ENCODE results near the gene CYP21A2. TPM values are rescaled to one million over a fixed set of nuclear protein-coding genes. Genes with fewer than 3 reads are reported as not detected.
A peak's percentile ranks its signal among the peaks of the same experiment; 100 is the strongest.
"Not testable (repeated sequence)": the region's sequence is repeated elsewhere in the genome, so short reads cannot be mapped to it uniquely, and the experiment has no call there.

Gene CYP21A2
- total RNA-seq, 1 donor from 2014 or later = not detected

GRCh38 chr6:32053314-32053713 is 15.1 kb downstream of the CYP21A2 start:
- not testable (repeated sequence) for H3K79me2 ChIP-seq (ENCODE audit: low read depth); H4K20me1 ChIP-seq (ENCODE audit: low read depth); H3K4me2 ChIP-seq; H3K27me3 Mint-ChIP-seq (ENCODE audit: insufficient read depth, low read depth); H3K27ac Mint-ChIP-seq; H3K4me3 Mint-ChIP-seq; H3F3A ChIP-seq (ENCODE audit: low read depth); H3K27me3 ChIP-seq; H3K4me3 ChIP-seq; DNase-seq (ENCODE audit: low spot score); H3K9ac ChIP-seq; H3K9me3 ChIP-seq (ENCODE audit: low read depth); H3K9me3 Mint-ChIP-seq; H3K36me3 ChIP-seq; H2AFZ ChIP-seq (replicated peaks); H3K4me1 ChIP-seq; H3K27ac ChIP-seq; H3K36me3 Mint-ChIP-seq
- peaks cover 12% of the 10 kb centered on the region for H3K4me1 Mint-ChIP-seq

- not testable (repeated sequence) for H3K4me3 Mint-ChIP-seq; DNase-seq (ENCODE audit: low spot score); H3K36me3 ChIP-seq; H3K4me3 ChIP-seq; H3K9ac ChIP-seq; H3F3A ChIP-seq (ENCODE audit: low read depth); H3K9me3 ChIP-seq (ENCODE audit: low read depth); H3K4me1 ChIP-seq; H3K4me2 ChIP-seq; H3K9me3 Mint-ChIP-seq; H4K20me1 ChIP-seq (ENCODE audit: low read depth); H3K27me3 ChIP-seq; H3K27ac ChIP-seq; H3K36me3 Mint-ChIP-seq; H2AFZ ChIP-seq (replicated peaks); H3K79me2 ChIP-seq (ENCODE audit: low read depth)
- Mint-ChIP-seq H3K27me3 (ENCODE audit: insufficient read depth, low read depth) (peaks cover 13% of the 10 kb centered on the region), H3K4me1 (peaks cover 13% of the 10 kb centered on the region), H3K27ac (peak overlapping the region; percentile 5)
Measured at GRCh38 chr6:32055756-32056155, 17.5 kb downstream of the CYP21A2 start.

GRCh38 chr6:32056254-32056653 is 18.0 kb downstream of the CYP21A2 start:
- peaks cover 13% of the 10 kb centered on the region for H3K4me1 Mint-ChIP-seq

GRCh38 chr6:32057966-32058365 is 19.8 kb downstream of the CYP21A2 start:
- no peaks in the 10 kb centered on the region for H3F3A ChIP-seq (ENCODE audit: low read depth)
- Mint-ChIP-seq H3K9me3 (no peaks in the 10 kb centered on the region), H3K27ac (no peak overlapping the region), H3K4me3 (no peak overlapping the region), H3K4me1 (peaks cover 13% of the 10 kb centered on the region), H3K36me3 (no peaks in the 10 kb centered on the region), H3K27me3 (ENCODE audit: insufficient read depth, low read depth) (peaks cover 8% of the 10 kb centered on the region)
- no peaks in the 10 kb centered on the region for H4K20me1 ChIP-seq (ENCODE audit: low read depth)
- no peaks in the 10 kb centered on the region for H3K79me2 ChIP-seq (ENCODE audit: low read depth)
- H3K27ac ChIP-seq = no peak overlapping the region
- no peak for DNase-seq (ENCODE audit: low spot score)
- H3K4me1 ChIP-seq = no peaks in the 10 kb centered on the region
- H3K27me3 ChIP-seq = no peaks in the 10 kb centered on the region
- no peaks in the 10 kb centered on the region for H3K36me3 ChIP-seq
- no peaks in the 10 kb centered on the region for H3K9me3 ChIP-seq (ENCODE audit: low read depth)
- no peak overlapping the region for H3K4me2 ChIP-seq
- no peak for TF ChIP-seq EZH2phosphoT487 (IDR thresholded peaks at IDR 0.05)
- no peak for TF ChIP-seq EZH2 (IDR thresholded peaks at IDR 0.05)
- TF ChIP-seq CTCF (IDR thresholded peaks at IDR 0.05) = no peak
- H3K4me3 ChIP-seq = no peak overlapping the region
- no peak overlapping the region for H2AFZ ChIP-seq (replicated peaks)
- H3K9ac ChIP-seq = no peak overlapping the region

More at GRCh38 chr6:32056254-32056653, 18.0 kb downstream of the CYP21A2 start:
- Histone ChIP-seq H3K27me3 (no peaks in the 10 kb centered on the region), H3K9ac (no peak overlapping the region), H3K9me3 (ENCODE audit: low read depth) (no peaks in the 10 kb centered on the region), H3K4me1 (no peaks in the 10 kb centered on the region), H3K79me2 (ENCODE audit: low read depth) (no peaks in the 10 kb centered on the region), H3K36me3 (no peaks in the 10 kb centered on the region), H3K4me3 (no peak overlapping the region), H3F3A (ENCODE audit: low read depth) (no peaks in the 10 kb centered on the region), H2AFZ (replicated peaks) (no peak overlapping the region), H4K20me1 (ENCODE audit: low read depth) (no peaks in the 10 kb centered on the region), H3K4me2 (no peak overlapping the region), H3K27ac (no peak overlapping the region)
- Mint-ChIP-seq H3K9me3 (no peaks in the 10 kb centered on the region), H3K36me3 (no peaks in the 10 kb centered on the region), H3K27me3 (ENCODE audit: insufficient read depth, low read depth) (peaks cover 9% of the 10 kb centered on the region), H3K27ac (no peak overlapping the region), H3K4me3 (no peak overlapping the region)
- no peak for DNase-seq (ENCODE audit: low spot score)
- TF ChIP-seq EZH2 (IDR thresholded peaks at IDR 0.05) (no peak), CTCF (IDR thresholded peaks at IDR 0.05) (no peak), EZH2phosphoT487 (IDR thresholded peaks at IDR 0.05) (no peak)

Data from neural progenitor cell (in vitro differentiated cells).